22Rv1 (cell line): ENCODE results near the gene ALG14.
"Not testable (repeated sequence)": the region's sequence is repeated elsewhere in the genome, so short reads cannot be mapped to it uniquely, and the experiment has no call there.

Experiments used
- H3K27ac ChIP-seq: fragments of 450-650 bp; 2 replicates; pipeline ENCODE4 v1.5.1; 2017
- CTCF ChIP-seq: fragments of 450-650 bp; IDR thresholded peaks from 2 replicates; pipeline ENCODE4 v1.5.1; 2017; ENCODE audit warnings: mild to moderate bottlenecking
- ZFX ChIP-seq: fragments of 450-650 bp; IDR thresholded peaks from 2 replicates; pipeline ENCODE4 v1.6.1; 2017; ENCODE audit warnings: antibody characterized with exemption, borderline replicate concordance

ALG14 gene

GRCh38 chr1:95096218-95096841, 23.6 kb upstream of the ALG14 start:
- TF ChIP-seq CTCF = no peak
- TF ChIP-seq ZFX = no peak
- H3K27ac ChIP-seq = peak overlapping the region; percentile 56

GRCh38 chr1:95095833-95096217, 23.1 kb upstream of the ALG14 start:
- TF ChIP-seq ZFX (no peak), CTCF (no peak)
- peak overlapping the region; percentile 56 for H3K27ac ChIP-seq

GRCh38 chr1:95094923-95095322, 22.2 kb upstream of the ALG14 start:
- TF ChIP-seq CTCF (no peak), ZFX (no peak)
- no peak overlapping the region for H3K27ac ChIP-seq

- H3K27ac ChIP-seq = no peak overlapping the region
- TF ChIP-seq CTCF = no peak
- TF ChIP-seq ZFX = no peak
Measured at GRCh38 chr1:95093296-95093695, 20.5 kb upstream of the ALG14 start.

- not testable (repeated sequence) for H3K27ac ChIP-seq
Measured at GRCh38 chr1:95092891-95093290, 20.1 kb upstream of the ALG14 start.

GRCh38 chr1:95091290-95091689, 18.5 kb upstream of the ALG14 start:
- not testable (repeated sequence) for H3K27ac ChIP-seq

GRCh38 chr1:95089650-95090287, 17.0 kb upstream of the ALG14 start:
- no peak overlapping the region for H3K27ac ChIP-seq
- TF ChIP-seq CTCF (no peak), ZFX (no peak)

- H3K27ac ChIP-seq = no peak overlapping the region
- no peak for TF ChIP-seq CTCF
- TF ChIP-seq ZFX = no peak
Measured at GRCh38 chr1:95088303-95088702, 15.6 kb upstream of the ALG14 start.
